H9 (cell line): Measurements from ENCODE around the gene NRCAM. TPM values are rescaled to one million over a fixed set of nuclear protein-coding genes. Genes with fewer than 3 reads are reported as not detected.

ENCODE experiments used
- DNase-seq: peaks from one replicate; pipeline ENCODE4 v3.0.0-alpha.2; 2017
- H2AFZ ChIP-seq: one replicate; pipeline ENCODE4 v1.6.1; 2013; ENCODE audit warnings: mild to moderate bottlenecking, low read length, control low read depth, moderate library complexity
- H2AK5ac ChIP-seq: 2 replicates; pipeline ENCODE4 v1.6.1; 2013; ENCODE audit warnings: low read length, control low read depth, mixed read lengths; ENCODE audit not compliant: insufficient read length
- H2BK120ac ChIP-seq: one replicate; pipeline ENCODE4 v1.6.1; 2013; ENCODE audit warnings: low read depth, mild to moderate bottlenecking, low read length, control low read depth, inconsistent platforms; ENCODE audit not compliant: poor library complexity, severe bottlenecking
- H2BK12ac ChIP-seq: 2 replicates; pipeline ENCODE4 v1.6.1; 2013; ENCODE audit warnings: low read length, control low read depth, mixed read lengths, low read depth; ENCODE audit not compliant: insufficient read length
- H2BK15ac ChIP-seq: 2 replicates; pipeline ENCODE4 v1.6.1; 2013; ENCODE audit warnings: low read depth, low read length, control low read depth
- H2BK20ac ChIP-seq: one replicate; pipeline ENCODE4 v1.6.1; 2013; ENCODE audit warnings: low read depth, mild to moderate bottlenecking, low read length, control low read depth, inconsistent platforms; ENCODE audit not compliant: poor library complexity, severe bottlenecking
- H2BK5ac ChIP-seq: 2 replicates; pipeline ENCODE4 v1.6.1; 2013; ENCODE audit warnings: low read length, control low read depth, mixed read lengths; ENCODE audit not compliant: insufficient read length
- H3K14ac ChIP-seq: 2 replicates; pipeline ENCODE4 v1.6.1; 2013; ENCODE audit warnings: low read length, control low read depth; ENCODE audit not compliant: insufficient read depth
- H3K18ac ChIP-seq: 2 replicates; pipeline ENCODE4 v1.6.1; 2013; ENCODE audit warnings: low read depth, mild to moderate bottlenecking, mixed read lengths, low read length, control low read depth; ENCODE audit not compliant: insufficient read length
- H3K23ac ChIP-seq: 2 replicates; pipeline ENCODE4 v1.6.1; 2013; ENCODE audit warnings: low read length, control low read depth, mixed read lengths, low read depth; ENCODE audit not compliant: insufficient read length
- H3K23me2 ChIP-seq: 2 replicates; pipeline ENCODE4 v1.6.1; 2013; ENCODE audit warnings: low read depth, mild to moderate bottlenecking, mixed read lengths, low read length, control low read depth; ENCODE audit not compliant: insufficient read length, poor library complexity, severe bottlenecking
- H3K27ac ChIP-seq: 2 replicates; pipeline ENCODE4 v1.5.1; 2013; ENCODE audit warnings: low read length, control low read depth, mixed read lengths, low read depth; ENCODE audit not compliant: insufficient read length
- H3K27me3 ChIP-seq: 2 replicates; pipeline ENCODE4 v1.6.1; 2013; ENCODE audit warnings: low read length, control low read depth, inconsistent platforms; ENCODE audit not compliant: insufficient read depth
- H3K4ac ChIP-seq: 2 replicates; pipeline ENCODE4 v1.6.1; 2013; ENCODE audit warnings: low read depth, mild to moderate bottlenecking, control low read depth, inconsistent platforms, low read length, moderate library complexity
- H3K4me1 ChIP-seq: 2 replicates; pipeline ENCODE4 v1.6.1; 2013; ENCODE audit warnings: low read length, control low read depth, inconsistent platforms; ENCODE audit not compliant: insufficient read depth
- H3K4me2 ChIP-seq: 2 replicates; pipeline ENCODE4 v1.6.1; 2013; ENCODE audit warnings: low read length, control low read depth, mixed read lengths; ENCODE audit not compliant: insufficient read length, insufficient read depth
- H3K56ac ChIP-seq: 2 replicates; pipeline ENCODE4 v1.6.1; 2013; ENCODE audit warnings: low read depth, mild to moderate bottlenecking, mixed read lengths, low read length, control low read depth; ENCODE audit not compliant: insufficient read length
- H3K79me1 ChIP-seq: 2 replicates; pipeline ENCODE4 v1.6.1; 2013; ENCODE audit warnings: low read depth, mild to moderate bottlenecking, moderate library complexity, low read length, control low read depth, inconsistent platforms; ENCODE audit not compliant: insufficient read depth, poor library complexity, severe bottlenecking
- H3K79me2 ChIP-seq: 2 replicates; pipeline ENCODE4 v1.6.1; 2013; ENCODE audit warnings: low read length, control low read depth, inconsistent platforms; ENCODE audit not compliant: insufficient read depth
- H3K9ac ChIP-seq: 2 replicates; pipeline ENCODE4 v1.6.1; 2013; ENCODE audit warnings: low read length, control low read depth, mixed read lengths; ENCODE audit not compliant: insufficient read length; ENCODE audit errors: extremely low read depth
- H3K9me3 ChIP-seq: one replicate; pipeline ENCODE4 v1.6.1; 2013; ENCODE audit warnings: low read depth, low read length, inconsistent platforms; ENCODE audit not compliant: control insufficient read depth
- H3T11ph ChIP-seq: one replicate; pipeline ENCODE4 v1.6.1; 2013; ENCODE audit warnings: mild to moderate bottlenecking, low read length, control low read depth, inconsistent platforms
- H4K20me1 ChIP-seq: one replicate; pipeline ENCODE4 v1.6.1; 2013; ENCODE audit not compliant: control insufficient read depth, insufficient read length, insufficient read depth
- H4K5ac ChIP-seq: 2 replicates; pipeline ENCODE4 v1.6.1; 2013; ENCODE audit warnings: low read depth, mild to moderate bottlenecking, mixed read lengths, low read length, control low read depth; ENCODE audit not compliant: insufficient read length
- H4K8ac ChIP-seq: replicated peaks from 2 replicates; pipeline ENCODE4 v1.6.1; 2013; ENCODE audit warnings: low read length, control low read depth, mixed read lengths, low read depth; ENCODE audit not compliant: insufficient read length
- H4K91ac ChIP-seq: 2 replicates; pipeline ENCODE4 v1.6.1; 2013; ENCODE audit warnings: low read depth, mild to moderate bottlenecking, moderate library complexity, mixed read lengths, low read length, control low read depth; ENCODE audit not compliant: insufficient read length
- H3K27ac Mint-ChIP-seq, 3 experiments: 2 replicates in 2 of 3; 3 replicates in 1 of 3; pipeline ENCODE4 v1.8.0; 2020 to 2021; ENCODE audit warnings: mixed read lengths in 3 of 3, mild to moderate bottlenecking in 1 of 3, moderate library complexity in 1 of 3
- H3K27me3 Mint-ChIP-seq: 2 replicates; pipeline ENCODE4 v1.8.0; 2021; ENCODE audit warnings: low read depth, mild to moderate bottlenecking, moderate library complexity, mixed read lengths
- H3K36me3 Mint-ChIP-seq, 3 experiments: 2 replicates in 2 of 3; 3 replicates in 1 of 3; pipeline ENCODE4 v1.8.0; 2020 to 2021; ENCODE audit warnings: low read depth in 3 of 3, mixed read lengths in 3 of 3; ENCODE audit not compliant: insufficient read depth in 1 of 3
- H3K4me1 Mint-ChIP-seq, 2 experiments: 2 replicates each; pipeline ENCODE4 v1.8.0; 2020; ENCODE audit warnings: mixed read lengths in 2 of 2
- H3K4me3 Mint-ChIP-seq, 2 experiments: 2 replicates in 1 of 2; 3 replicates in 1 of 2; pipeline ENCODE4 v1.8.0; 2020 to 2021; ENCODE audit warnings: mild to moderate bottlenecking in 2 of 2, mixed read lengths in 2 of 2, moderate library complexity in 1 of 2
- H3K9me3 Mint-ChIP-seq, 2 experiments: 2 replicates in 1 of 2; 3 replicates in 1 of 2; pipeline ENCODE4 v1.8.0; 2020; ENCODE audit warnings: mild to moderate bottlenecking in 2 of 2, mixed read lengths in 2 of 2, moderate library complexity in 1 of 2
- WGBS: extraction: QIAGEN DNeasy Blood & Tissue Kit; methylation state at CpG from one replicate; pipeline ENCODE4 v1.1.7; 2013; ENCODE audit warnings: missing lambda C conversion rate, low lambda C conversion rate, mixed read lengths; ENCODE audit not compliant: insufficient read length; ENCODE audit errors: extremely low coverage; 5-methylcytosine and 5-hydroxymethylcytosine counted together
- total RNA-seq: library from RNA; stranded (reverse); gene quantifications from 2 replicates; pipeline ENCODE4 v1.2.1, GENCODE V29; 2021
- TF ChIP-seq, protein P1 (sequence below): fragments of 200-600 bp; sonication (generic); conservative IDR thresholded peaks from 3 replicates; pipeline ENCODE4 v1.8.0; 2021; ENCODE audit warnings: antibody characterized with exemption, mild to moderate bottlenecking

Gene NRCAM
- total RNA-seq, 1 experiment from 2014 or later: 2.3 TPM

DNA sequence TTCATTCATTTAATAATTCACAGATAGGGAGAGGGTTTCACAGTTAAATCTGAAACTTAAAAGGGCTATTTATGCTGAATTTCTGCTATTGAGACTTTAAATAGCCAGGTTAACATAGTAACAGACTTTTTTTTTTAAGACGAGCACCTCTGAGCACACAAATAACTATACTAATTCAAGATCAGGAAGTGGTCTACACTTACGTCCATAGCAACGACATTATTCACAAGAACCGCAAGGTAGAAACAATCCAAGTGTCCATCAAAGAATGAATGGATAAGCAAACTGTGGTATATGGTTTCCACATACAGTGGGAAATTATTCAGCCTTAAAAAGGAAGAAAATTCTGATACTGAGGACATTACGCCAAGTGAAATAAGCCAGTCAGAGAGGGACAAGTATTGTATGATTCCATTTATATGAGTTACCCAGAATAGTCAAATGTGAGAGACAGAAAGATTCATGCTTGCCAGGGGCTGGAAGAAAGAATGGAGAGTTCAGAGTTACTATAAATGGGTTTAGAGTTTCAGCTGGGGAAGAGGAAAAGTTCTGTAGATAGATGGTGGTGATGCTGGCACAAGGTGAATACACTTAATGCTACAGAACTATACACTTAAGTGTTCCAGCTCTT lies 185.7 kb downstream of the NRCAM start:
- Mint-ChIP-seq H3K36me3 (no peaks in the 10 kb centered on the region), H3K27me3 (no peaks in the 10 kb centered on the region; the same call in 1 of the 2 replicates), H3K9me3 (no peaks in the 10 kb centered on the region; a peak in 1 of 5 replicates), H3K4me1 (peaks cover 8 to 10% of the 10 kb centered on the region in 2 experiments), H3K4me3 (no peak overlapping the region), H3K27ac (no peak overlapping the region)
- H3K27ac ChIP-seq: no peak overlapping the region
- no peaks in the 10 kb centered on the region for H3K23me2 ChIP-seq
- H2BK12ac ChIP-seq: no peak overlapping the region
- H3K4me2 ChIP-seq: no peak overlapping the region
- H3K18ac ChIP-seq: no peak overlapping the region
- no peaks in the 10 kb centered on the region for H3K4me1 ChIP-seq
- H2BK120ac ChIP-seq: no peak overlapping the region
- no peak overlapping the region for H3K14ac ChIP-seq
- H3K79me1 ChIP-seq: no peaks in the 10 kb centered on the region
- no peak overlapping the region for H2BK20ac ChIP-seq
- H2AK5ac ChIP-seq: no peak overlapping the region
- H3T11ph ChIP-seq: no peak overlapping the region
- H4K5ac ChIP-seq: no peak overlapping the region
- H4K91ac ChIP-seq: no peak overlapping the region
- no peak overlapping the region for H3K4ac ChIP-seq
- H3K9me3 ChIP-seq: no peaks in the 10 kb centered on the region
- no peak overlapping the region for H4K8ac ChIP-seq
- H2BK15ac ChIP-seq: no peak overlapping the region
- no peaks in the 10 kb centered on the region for H4K20me1 ChIP-seq
- H2AFZ ChIP-seq: no peak overlapping the region
- no CpG with 5 or more reads among the region's 5 CpGs for WGBS
- DNase-seq: no peak
- no peak overlapping the region for H3K9ac ChIP-seq
- no peak overlapping the region for H3K56ac ChIP-seq
- TF ChIP-seq, protein P1, sequence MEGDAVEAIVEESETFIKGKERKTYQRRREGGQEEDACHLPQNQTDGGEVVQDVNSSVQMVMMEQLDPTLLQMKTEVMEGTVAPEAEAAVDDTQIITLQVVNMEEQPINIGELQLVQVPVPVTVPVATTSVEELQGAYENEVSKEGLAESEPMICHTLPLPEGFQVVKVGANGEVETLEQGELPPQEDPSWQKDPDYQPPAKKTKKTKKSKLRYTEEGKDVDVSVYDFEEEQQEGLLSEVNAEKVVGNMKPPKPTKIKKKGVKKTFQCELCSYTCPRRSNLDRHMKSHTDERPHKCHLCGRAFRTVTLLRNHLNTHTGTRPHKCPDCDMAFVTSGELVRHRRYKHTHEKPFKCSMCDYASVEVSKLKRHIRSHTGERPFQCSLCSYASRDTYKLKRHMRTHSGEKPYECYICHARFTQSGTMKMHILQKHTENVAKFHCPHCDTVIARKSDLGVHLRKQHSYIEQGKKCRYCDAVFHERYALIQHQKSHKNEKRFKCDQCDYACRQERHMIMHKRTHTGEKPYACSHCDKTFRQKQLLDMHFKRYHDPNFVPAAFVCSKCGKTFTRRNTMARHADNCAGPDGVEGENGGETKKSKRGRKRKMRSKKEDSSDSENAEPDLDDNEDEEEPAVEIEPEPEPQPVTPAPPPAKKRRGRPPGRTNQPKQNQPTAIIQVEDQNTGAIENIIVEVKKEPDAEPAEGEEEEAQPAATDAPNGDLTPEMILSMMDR: no peak
- no peak overlapping the region for H2BK5ac ChIP-seq
- H3K79me2 ChIP-seq: no peaks in the 10 kb centered on the region
- H3K27me3 ChIP-seq: no peaks in the 10 kb centered on the region
- H3K23ac ChIP-seq: no peak overlapping the region
